ENCODE measurements around the gene TSPAN4.

The TSPAN4 gene

DNA sequence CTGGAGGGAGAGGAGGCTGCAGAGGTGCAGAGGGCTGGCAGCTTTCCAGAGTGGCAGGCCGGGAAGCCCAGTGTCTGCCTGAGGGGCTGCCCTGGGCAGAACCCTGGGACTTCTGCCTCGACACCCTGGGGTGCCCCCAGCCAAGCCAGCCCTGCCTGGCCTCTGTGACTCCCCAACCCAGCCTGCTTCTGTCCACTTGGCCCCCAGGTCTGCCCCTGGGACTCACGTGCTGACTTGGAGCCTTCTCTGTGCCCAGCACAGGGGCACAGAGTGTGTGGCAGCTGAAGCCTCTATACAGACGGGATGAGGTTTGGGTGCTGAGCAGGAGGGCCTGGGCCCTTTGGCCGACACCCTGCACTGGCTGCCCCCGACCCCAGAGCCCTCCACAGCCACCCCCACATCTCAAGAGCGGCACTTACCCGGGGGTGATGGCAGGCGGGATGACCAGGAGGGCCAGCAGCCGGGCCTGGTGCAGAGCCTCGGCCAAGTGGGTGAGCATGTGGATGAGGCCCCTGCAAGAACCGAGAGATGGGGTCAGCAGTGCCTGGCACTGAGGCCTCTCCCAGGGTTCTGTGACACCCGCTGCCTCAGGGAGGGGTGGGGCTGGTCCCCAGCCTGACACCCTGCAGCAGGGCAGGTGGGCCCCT, 50.5 kb downstream of the TSPAN4 start:
- H3K27ac Mint-ChIP-seq, result no peak overlapping the region
- peaks cover 4% of the 10 kb centered on the region for H3K36me3 Mint-ChIP-seq
- H3K27me3 Mint-ChIP-seq, result no peaks in the 10 kb centered on the region
- ATAC-seq (ENCODE audit: low read depth), result no peak
- H3K4me3 Mint-ChIP-seq, result no peak overlapping the region
- DNase-seq (ENCODE audit: low spot score in 2 of 2), result no peak
- peaks cover 3% of the 10 kb centered on the region for H3K4me1 Mint-ChIP-seq
- H3K9me3 Mint-ChIP-seq, result no peaks in the 10 kb centered on the region

DNA sequence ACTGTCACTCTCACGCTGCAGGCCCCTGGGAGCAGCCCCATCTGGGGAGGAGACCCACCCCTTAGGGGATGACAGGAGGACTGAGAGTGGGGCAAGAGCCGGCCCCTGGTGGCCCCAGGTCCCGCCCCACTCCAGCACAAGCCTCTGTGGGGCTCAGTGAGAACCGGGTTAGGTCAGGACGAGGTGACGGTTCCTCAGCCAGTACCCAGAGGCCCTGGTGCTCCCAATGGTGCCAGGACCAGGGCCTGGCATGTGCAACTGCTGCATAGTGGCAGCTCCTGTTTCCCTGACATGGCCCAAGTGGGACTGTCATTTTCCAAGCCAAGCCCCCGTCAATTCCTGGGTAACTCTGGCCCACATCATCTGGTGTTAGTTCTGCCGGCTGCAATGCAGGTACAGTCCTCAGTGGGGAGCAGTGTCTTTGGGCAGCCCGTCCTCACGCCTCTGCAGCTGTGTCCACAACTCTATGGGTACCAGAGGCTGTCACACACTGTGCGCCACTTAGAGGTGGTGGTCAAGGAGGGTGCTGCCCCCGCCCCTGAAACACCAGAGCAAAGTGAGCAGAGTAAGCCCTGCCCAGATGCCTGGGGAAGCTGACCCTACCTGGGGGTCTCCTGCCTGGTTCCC, 52.0 kb downstream of the TSPAN4 start:
- DNase-seq (ENCODE audit: low spot score in 2 of 2), result no peak
- Mint-ChIP-seq H3K4me3 (no peak overlapping the region), H3K4me1 (no peaks in the 10 kb centered on the region), H3K27ac (no peak overlapping the region), H3K27me3 (no peaks in the 10 kb centered on the region), H3K36me3 (peaks cover 1% of the 10 kb centered on the region), H3K9me3 (no peaks in the 10 kb centered on the region)
- ATAC-seq (ENCODE audit: low read depth), result no peak

DNA sequence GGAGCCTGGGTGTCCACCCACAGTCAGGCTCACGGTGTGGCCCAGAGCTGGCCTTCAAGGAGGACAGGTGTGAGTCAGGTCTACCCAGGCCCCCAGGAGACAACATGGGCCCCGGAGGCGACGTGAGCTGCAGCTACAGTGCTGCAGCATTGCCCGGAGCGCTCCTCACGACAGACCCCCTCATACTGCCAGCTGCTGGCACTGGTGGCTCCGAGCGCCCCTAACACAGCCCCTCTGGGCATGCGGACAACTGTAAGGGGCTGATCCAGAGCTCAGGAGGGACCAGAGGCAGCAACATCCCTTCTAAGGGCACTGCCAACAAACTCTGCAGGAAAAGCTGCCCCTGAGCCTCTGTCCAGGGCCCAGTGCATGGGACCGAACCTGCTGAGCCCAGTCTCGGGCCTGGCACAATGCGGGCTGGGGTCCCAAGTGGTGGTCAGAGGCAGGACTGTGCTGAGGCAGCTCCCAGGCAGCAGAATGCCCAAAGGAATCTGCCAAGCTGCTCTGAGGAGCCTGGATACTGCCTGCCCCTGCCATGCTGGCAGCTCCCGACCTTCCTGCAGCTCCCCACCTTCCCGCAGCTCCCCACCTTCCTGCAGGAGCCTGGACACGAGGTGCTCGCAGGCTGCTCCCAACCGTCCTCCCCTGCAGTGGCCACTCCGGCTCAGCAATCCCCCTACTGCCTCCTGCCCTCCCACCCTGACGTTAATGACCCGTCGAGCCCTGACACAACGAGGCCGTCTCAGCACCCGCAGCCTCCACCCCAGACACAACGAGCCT, 52.9 kb downstream of the TSPAN4 start:
- Mint-ChIP-seq H3K4me1 (no peaks in the 10 kb centered on the region), H3K36me3 (peaks cover 3% of the 10 kb centered on the region), H3K27me3 (no peaks in the 10 kb centered on the region), H3K27ac (no peak overlapping the region), H3K9me3 (no peaks in the 10 kb centered on the region), H3K4me3 (no peak overlapping the region)
- ATAC-seq (ENCODE audit: low read depth) (no peak), DNase-seq (ENCODE audit: low spot score in 2 of 2) (no peak)

DNA sequence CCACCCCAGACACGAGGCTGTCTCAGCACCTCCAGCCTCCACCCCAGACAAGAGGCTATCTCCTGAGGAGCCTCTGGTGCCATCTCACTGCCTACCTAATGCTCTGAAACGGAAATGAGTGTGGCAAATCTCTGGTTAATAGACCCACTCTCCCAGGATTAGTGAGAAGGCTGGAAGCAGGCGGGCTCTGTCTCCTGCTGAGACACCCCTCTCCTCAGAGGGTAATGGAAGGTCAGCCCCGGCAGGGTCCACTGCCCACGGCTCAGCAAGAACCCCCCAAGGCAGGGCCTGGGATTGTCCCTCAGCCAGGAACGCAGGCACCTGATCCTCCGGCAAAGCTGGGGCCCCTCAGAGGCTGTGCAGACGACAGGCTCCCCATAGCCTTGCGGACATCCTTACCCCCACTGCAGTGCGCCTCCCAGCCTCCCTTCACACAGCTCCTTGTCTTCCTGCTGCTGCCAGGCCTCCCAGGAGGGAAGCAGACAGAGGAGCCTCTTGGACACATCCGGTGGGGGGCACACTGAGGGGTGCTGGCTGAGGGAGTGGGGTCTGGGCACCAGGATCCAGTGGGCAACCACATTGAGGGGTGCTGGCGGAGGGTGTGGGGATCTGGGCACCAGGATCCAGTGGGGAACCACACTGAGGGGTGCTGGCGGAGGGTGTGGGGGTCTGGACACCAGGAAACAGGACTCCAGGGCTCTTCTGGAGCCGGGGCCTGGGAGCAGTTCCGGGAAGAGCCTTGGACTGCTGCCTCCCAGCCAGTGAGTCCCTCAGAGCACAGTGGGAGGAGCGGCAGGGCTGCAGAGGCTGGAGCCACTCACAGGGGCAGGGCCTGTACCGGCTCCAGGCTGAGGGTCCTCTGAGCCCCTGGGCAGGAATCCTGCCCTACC, 54.8 kb downstream of the TSPAN4 start:
- H3K4me3 Mint-ChIP-seq, result no peak overlapping the region
- peaks cover 4% of the 10 kb centered on the region for H3K4me1 Mint-ChIP-seq
- H3K27ac Mint-ChIP-seq, result no peak overlapping the region
- peaks cover 14% of the 10 kb centered on the region for H3K36me3 Mint-ChIP-seq
- H3K9me3 Mint-ChIP-seq, result no peaks in the 10 kb centered on the region
- no peak for ATAC-seq (ENCODE audit: low read depth)
- no peak for DNase-seq (ENCODE audit: low spot score in 2 of 2)
- no peaks in the 10 kb centered on the region for H3K27me3 Mint-ChIP-seq

DNA sequence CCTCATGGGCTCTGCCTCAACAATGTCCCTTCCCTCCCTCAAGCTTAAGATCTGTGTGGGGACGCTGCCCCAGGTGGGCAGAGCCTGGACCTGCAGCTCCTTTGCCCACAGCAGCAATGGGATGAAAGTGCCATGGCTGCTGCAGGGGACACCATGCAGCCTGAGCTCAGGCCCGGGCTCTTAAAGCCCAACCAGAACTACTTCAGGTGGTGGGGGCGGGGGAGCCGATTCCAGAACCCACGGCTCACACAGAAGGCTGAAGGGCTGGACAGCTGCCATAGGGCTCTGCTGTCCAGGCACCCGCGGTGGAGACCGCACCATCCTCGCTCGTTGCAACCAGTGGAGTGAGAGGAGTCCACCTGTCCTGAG, 55.5 kb downstream of the TSPAN4 start:
- no peaks in the 10 kb centered on the region for H3K9me3 Mint-ChIP-seq
- peaks cover 4% of the 10 kb centered on the region for H3K4me1 Mint-ChIP-seq
- H3K36me3 Mint-ChIP-seq, result peaks cover 16% of the 10 kb centered on the region
- DNase-seq (ENCODE audit: low spot score in 2 of 2) (no peak), ATAC-seq (ENCODE audit: low read depth) (no peak)
- no peak overlapping the region for H3K4me3 Mint-ChIP-seq
- H3K27ac Mint-ChIP-seq, result no peak overlapping the region
- H3K27me3 Mint-ChIP-seq, result no peaks in the 10 kb centered on the region

DNA sequence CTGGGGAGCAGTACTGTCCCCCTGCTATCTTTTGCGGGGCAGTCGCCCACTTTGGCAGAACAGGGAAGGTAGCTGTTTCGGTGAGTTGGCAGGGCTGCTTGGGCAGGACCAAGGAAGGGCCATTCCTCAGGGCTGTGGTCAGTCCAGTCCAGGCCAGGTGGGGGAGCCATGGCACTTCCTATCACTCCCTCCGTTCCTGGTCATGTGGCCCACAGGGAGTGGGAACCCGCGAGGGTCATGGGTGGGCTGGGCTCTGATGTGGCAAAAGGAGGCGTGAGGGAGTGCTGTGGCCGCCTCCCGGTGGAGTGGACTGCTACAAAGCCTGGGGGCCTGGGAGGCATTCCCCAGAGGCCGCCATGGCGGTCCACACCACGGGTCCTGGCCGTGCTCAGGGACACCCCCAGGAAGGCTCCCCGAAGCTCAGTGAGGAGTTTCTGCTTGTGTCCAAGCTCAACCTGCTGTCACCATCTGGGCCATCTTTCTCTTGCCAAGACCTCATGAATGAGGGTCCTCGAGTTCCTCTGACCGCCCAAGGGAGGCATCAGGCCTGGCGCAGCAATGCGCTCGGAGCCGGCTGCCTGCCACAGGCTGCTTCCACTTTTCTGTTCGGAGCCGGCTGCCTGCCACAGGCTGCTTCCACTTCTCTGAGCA, 56.0 kb downstream of the TSPAN4 start:
- no peaks in the 10 kb centered on the region for H3K27me3 Mint-ChIP-seq
- H3K27ac Mint-ChIP-seq, result no peak overlapping the region
- no peaks in the 10 kb centered on the region for H3K9me3 Mint-ChIP-seq
- ATAC-seq (ENCODE audit: low read depth), result no peak
- no peak overlapping the region for H3K4me3 Mint-ChIP-seq
- DNase-seq (ENCODE audit: low spot score in 2 of 2), result no peak
- peaks cover 17% of the 10 kb centered on the region for H3K36me3 Mint-ChIP-seq
- peaks cover 4% of the 10 kb centered on the region for H3K4me1 Mint-ChIP-seq

DNA sequence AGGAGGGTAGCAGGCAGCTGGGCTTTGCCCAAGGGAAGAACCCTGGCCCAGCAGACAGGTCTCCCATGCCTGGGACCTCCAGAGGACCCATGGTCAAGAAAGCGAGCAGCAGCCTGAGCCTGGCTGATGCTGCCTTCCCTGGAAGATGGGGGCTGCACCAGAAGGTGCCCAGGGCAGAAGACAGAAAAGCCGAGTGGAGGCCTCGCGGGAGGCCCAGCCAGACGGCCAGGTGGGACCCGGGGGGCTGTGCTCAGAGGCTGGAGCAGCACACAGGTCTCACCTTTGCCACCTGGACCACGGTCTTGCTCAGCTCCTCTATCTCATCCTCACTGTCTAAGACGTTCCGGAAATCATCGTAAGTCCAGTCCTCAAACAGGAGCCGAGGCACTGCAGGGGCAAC, 57.1 kb downstream of the TSPAN4 start:
- H3K27ac Mint-ChIP-seq, result no peak overlapping the region
- H3K4me3 Mint-ChIP-seq, result no peak overlapping the region
- H3K4me1 Mint-ChIP-seq, result peaks cover 8% of the 10 kb centered on the region
- peaks cover 21% of the 10 kb centered on the region for H3K36me3 Mint-ChIP-seq
- no peaks in the 10 kb centered on the region for H3K27me3 Mint-ChIP-seq
- no peak for DNase-seq (ENCODE audit: low spot score in 2 of 2)
- no peaks in the 10 kb centered on the region for H3K9me3 Mint-ChIP-seq
- ATAC-seq (ENCODE audit: low read depth), result no peak

DNA sequence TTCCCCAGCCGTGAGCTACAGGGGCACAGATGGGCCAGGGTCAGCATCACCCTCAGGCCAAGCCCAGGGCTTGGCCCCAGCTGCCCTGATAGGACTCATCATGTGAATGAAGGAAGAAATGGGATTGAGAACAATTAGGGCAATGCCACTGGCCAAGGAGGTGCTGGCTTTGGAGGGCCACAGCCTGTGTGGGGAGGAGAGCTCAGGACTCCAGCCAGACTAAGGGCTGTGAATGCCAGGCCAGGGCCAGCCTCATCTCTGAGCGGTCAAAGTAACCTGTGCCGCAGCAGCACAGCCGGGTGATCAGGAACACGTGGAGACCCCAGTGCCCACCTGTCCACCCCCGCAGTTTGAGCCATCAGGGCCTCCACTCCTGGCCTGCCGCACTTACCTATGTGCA, 57.9 kb downstream of the TSPAN4 start:
- Mint-ChIP-seq H3K27ac (no peak overlapping the region), H3K9me3 (no peaks in the 10 kb centered on the region), H3K36me3 (peaks cover 21% of the 10 kb centered on the region), H3K27me3 (no peaks in the 10 kb centered on the region), H3K4me3 (no peak overlapping the region), H3K4me1 (peaks cover 9% of the 10 kb centered on the region)
- ATAC-seq (ENCODE audit: low read depth) (no peak), DNase-seq (ENCODE audit: low spot score in 2 of 2) (no peak)

DNA sequence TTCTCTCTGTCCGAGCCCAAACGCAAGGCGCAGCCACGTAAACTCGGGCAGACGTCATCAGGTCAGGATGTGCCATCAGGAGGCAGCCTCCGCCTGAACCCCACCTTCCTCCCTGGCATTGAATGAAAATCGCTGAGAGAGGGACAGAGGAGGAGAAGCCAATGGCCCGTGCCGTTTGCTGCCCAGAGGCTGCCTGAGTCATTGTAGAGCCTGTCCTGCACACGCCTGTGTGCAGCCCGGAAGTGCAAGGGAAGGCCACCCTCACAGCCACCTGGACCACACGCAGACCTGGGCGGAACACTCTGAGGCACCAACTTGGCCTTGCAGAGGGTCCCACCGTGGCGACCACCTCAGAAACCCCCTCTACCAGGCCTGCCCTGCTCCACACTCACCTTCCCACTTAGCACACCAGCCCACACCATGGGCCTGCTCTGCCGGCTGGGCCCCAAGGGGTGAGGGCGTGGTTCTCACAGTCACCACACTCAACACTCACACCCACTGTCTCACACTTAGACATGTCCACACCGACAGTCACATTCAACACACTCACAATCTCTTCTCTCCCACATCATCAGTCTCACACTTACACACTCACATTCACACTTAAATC, 58.9 kb downstream of the TSPAN4 start:
- ATAC-seq (ENCODE audit: low read depth), result no peak

DNA sequence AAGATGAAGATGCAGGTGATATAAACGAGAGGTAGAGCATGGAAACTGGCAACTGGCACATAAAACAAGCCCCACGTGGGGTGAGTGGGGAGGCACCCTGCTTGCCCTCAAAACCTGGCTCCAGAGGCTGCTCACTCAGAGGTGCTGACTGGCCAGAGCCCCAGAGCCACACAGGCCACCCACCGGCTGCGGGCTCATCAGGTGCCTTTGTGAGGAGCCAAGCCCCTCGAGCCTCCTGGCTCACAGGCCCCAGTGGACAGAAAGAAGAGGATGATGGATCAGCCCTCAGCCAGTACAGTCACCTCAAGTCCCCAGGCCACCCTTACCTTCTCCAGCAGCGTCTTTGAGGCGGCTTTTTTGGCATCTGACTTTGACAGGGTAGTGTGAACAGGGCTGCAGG, 61.7 kb downstream of the TSPAN4 start:
- peaks cover 23% of the 10 kb centered on the region for H3K36me3 Mint-ChIP-seq

More for the DNA sequence above, 58.9 kb downstream of the TSPAN4 start:
- Mint-ChIP-seq H3K27me3 (no peaks in the 10 kb centered on the region), H3K4me1 (peaks cover 10% of the 10 kb centered on the region), H3K36me3 (peaks cover 24% of the 10 kb centered on the region), H3K27ac (no peak overlapping the region), H3K4me3 (no peak overlapping the region), H3K9me3 (no peaks in the 10 kb centered on the region)
- DNase-seq (ENCODE audit: low spot score in 2 of 2), result no peak

DNA sequence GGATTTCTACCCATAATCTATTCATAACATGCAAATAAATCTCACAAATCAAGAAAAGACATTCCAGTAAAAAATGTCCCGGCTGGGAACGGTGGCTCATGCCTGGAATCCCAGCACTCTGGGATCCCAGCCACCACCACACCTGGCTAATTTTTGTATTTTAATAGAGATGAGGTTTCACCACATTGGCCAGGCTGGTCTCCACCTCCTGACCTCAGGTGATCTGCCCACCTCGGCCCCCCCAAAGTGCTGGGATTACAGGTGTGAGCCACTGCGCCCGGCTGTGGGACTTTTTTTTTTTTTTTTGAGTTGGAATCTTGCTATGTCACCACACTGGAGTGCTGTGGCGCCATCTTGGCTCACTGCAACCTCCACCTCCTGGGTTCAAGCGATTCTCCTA, 63.3 kb downstream of the TSPAN4 start:
- no peak overlapping the region for H3K27ac Mint-ChIP-seq
- DNase-seq (ENCODE audit: low spot score in 2 of 2), result no peak
- H3K4me3 Mint-ChIP-seq, result no peak overlapping the region
- H3K9me3 Mint-ChIP-seq, result no peaks in the 10 kb centered on the region
- H3K36me3 Mint-ChIP-seq, result peaks cover 21% of the 10 kb centered on the region
- no peaks in the 10 kb centered on the region for H3K27me3 Mint-ChIP-seq
- peaks cover 24% of the 10 kb centered on the region for H3K4me1 Mint-ChIP-seq
- ATAC-seq (ENCODE audit: low read depth), result no peak

More for the DNA sequence above, 61.7 kb downstream of the TSPAN4 start:
- ATAC-seq (ENCODE audit: low read depth), result no peak
- no peaks in the 10 kb centered on the region for H3K27me3 Mint-ChIP-seq
- no peak for DNase-seq (ENCODE audit: low spot score in 2 of 2)
- H3K27ac Mint-ChIP-seq, result no peak overlapping the region
- H3K4me3 Mint-ChIP-seq, result no peak overlapping the region
- peaks cover 20% of the 10 kb centered on the region for H3K4me1 Mint-ChIP-seq
- H3K9me3 Mint-ChIP-seq, result no peaks in the 10 kb centered on the region

DNA sequence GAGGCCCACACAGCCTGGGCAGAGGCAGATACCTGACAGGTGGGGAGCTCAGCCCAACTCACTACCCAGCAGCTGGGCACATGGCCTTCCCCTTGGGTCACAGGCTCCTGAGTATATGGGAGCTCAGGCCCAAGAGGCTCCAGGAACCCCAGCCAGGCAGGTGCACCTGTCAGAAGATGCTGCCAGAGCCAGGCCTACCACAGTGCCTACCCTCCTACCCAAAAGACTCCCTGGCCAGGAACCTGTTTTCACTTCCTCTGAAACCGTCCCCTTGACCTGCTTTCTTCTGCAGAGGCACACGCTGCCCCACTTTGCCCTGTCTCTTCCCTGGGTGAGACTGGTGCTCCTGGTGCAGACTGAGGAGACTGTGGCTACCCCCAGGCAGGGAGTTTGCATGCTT, 65.0 kb downstream of the TSPAN4 start:
- no peak overlapping the region for H3K27ac Mint-ChIP-seq
- H3K4me3 Mint-ChIP-seq, result peak overlapping the region; percentile 46
- H3K36me3 Mint-ChIP-seq, result peaks cover 9% of the 10 kb centered on the region
- H3K4me1 Mint-ChIP-seq, result peaks cover 25% of the 10 kb centered on the region
- ATAC-seq (ENCODE audit: low read depth) (no peak), DNase-seq (ENCODE audit: low spot score in 2 of 2) (no peak)
- H3K27me3 Mint-ChIP-seq, result no peaks in the 10 kb centered on the region
- H3K9me3 Mint-ChIP-seq, result no peaks in the 10 kb centered on the region

DNA sequence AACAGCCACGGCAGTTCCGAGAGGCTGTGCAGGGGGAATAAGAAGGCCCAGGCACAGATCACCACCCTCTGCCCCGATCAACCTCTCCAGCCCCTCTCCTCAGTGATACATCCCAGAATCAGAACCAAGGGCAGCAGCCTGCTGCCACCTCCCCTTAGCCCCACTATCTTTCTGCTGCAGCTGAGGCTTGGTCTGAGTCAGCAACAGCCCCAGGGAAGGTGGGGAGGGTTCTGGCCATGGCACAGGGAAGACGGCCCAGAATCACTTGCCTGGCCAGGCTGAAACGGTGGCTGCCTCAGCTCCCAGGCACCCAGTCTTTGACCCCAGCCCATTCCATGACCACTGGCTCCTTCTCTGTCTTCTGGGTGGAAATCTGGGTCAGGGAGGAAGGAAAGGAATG, 65.6 kb downstream of the TSPAN4 start:
- Mint-ChIP-seq H3K9me3 (no peaks in the 10 kb centered on the region), H3K27me3 (no peaks in the 10 kb centered on the region), H3K36me3 (peaks cover 8% of the 10 kb centered on the region), H3K4me3 (peak overlapping the region; percentile 46), H3K27ac (no peak overlapping the region), H3K4me1 (peaks cover 25% of the 10 kb centered on the region)
- ATAC-seq (ENCODE audit: low read depth), result no peak
- no peak for DNase-seq (ENCODE audit: low spot score in 2 of 2)
